ENCODE data around the gene MPL. TPM values are rescaled to one million over a fixed set of nuclear protein-coding genes. Genes with fewer than 3 reads are reported as not detected.

MPL gene
- polyA plus RNA-seq, 1 donor (not counting 4 experiments of a cell fraction or from before 2014, with no cell fraction given): not detected

GRCh38 chr1:43316738-43317520 is 20.7 kb upstream of the MPL start:
- H3K27ac ChIP-seq (ENCODE audit: control insufficient read depth, insufficient read depth, low read length): no peak overlapping the region
- H3K36me3 ChIP-seq (ENCODE audit: control insufficient read depth in 2 of 2, extremely low read depth in 1 of 2, insufficient read depth in 2 of 2, low read length in 2 of 2): no peaks in the 10 kb centered on the region
- no peaks in the 10 kb centered on the region for H3K27me3 ChIP-seq (ENCODE audit: control insufficient read depth, extremely low read depth, insufficient read depth, low read length)
- H3K4me1 ChIP-seq (ENCODE audit: control insufficient read depth, extremely low read depth, insufficient read depth, low read length): no peaks in the 10 kb centered on the region
- H3K9ac ChIP-seq (ENCODE audit: control insufficient read depth, extremely low read depth, insufficient read depth, low read length): no peak overlapping the region
- DNase-seq (ENCODE audit: low read depth, low spot score): no peak
- H3K4me2 ChIP-seq (ENCODE audit: control insufficient read depth, extremely low read depth, insufficient read depth, low read depth, low read length): no peak overlapping the region
- H3K9me3 ChIP-seq (ENCODE audit: control insufficient read depth, low read depth, low read length): no peaks in the 10 kb centered on the region
- H4K20me1 ChIP-seq (ENCODE audit: control insufficient read depth, extremely low read depth, insufficient read depth, low read length): no peaks in the 10 kb centered on the region
- H2AFZ ChIP-seq (ENCODE audit: control insufficient read depth, low read length): no peak overlapping the region
- no peak for FAIRE-seq
- H3K9me1 ChIP-seq (ENCODE audit: control insufficient read depth, extremely low read depth, insufficient read depth, low read length): no peaks in the 10 kb centered on the region
- no peak for TF ChIP-seq EZH2 (IDR thresholded peaks at IDR 0.05; ENCODE audit: low read length)
- TF ChIP-seq CTCF (optimal IDR thresholded peaks at IDR 0.05 in 1 of 3, IDR thresholded peaks at IDR 0.05 in 1 of 3, conservative IDR thresholded peaks at IDR 0.05 in 1 of 3; ENCODE audit: extremely low read depth in 1 of 3, insufficient read depth in 2 of 3, low read length in 3 of 3): peak in 1 of 3 experiments; percentile 14
- no peaks in the 10 kb centered on the region for H3K79me2 ChIP-seq (ENCODE audit: control insufficient read depth, insufficient read depth, low read length)
- dilution Hi-C loops (cut with MboI; ENCODE audit: extremely low pct_ligation_motif_present, low sequenced_read_pairs): no loop called here
- H3K4me3 ChIP-seq (ENCODE audit: control insufficient read depth in 2 of 3, extremely low read depth in 1 of 3, insufficient read depth in 2 of 3, low read depth in 1 of 3, low read length in 3 of 3): no peak overlapping the region

- no peaks in the 10 kb centered on the region for H3K27me3 ChIP-seq (ENCODE audit: control insufficient read depth, extremely low read depth, insufficient read depth, low read length)
- no peak overlapping the region for H3K27ac ChIP-seq (ENCODE audit: control insufficient read depth, insufficient read depth, low read length)
- H3K4me3 ChIP-seq (ENCODE audit: control insufficient read depth in 2 of 3, extremely low read depth in 1 of 3, insufficient read depth in 2 of 3, low read depth in 1 of 3, low read length in 3 of 3): no peak overlapping the region
- TF ChIP-seq CTCF (optimal IDR thresholded peaks at IDR 0.05 in 1 of 3, IDR thresholded peaks at IDR 0.05 in 1 of 3, conservative IDR thresholded peaks at IDR 0.05 in 1 of 3; ENCODE audit: extremely low read depth in 1 of 3, insufficient read depth in 2 of 3, low read length in 3 of 3) (no peak), EZH2 (IDR thresholded peaks at IDR 0.05; ENCODE audit: low read length) (no peak)
- no peaks in the 10 kb centered on the region for H3K9me1 ChIP-seq (ENCODE audit: control insufficient read depth, extremely low read depth, insufficient read depth, low read length)
- H3K79me2 ChIP-seq (ENCODE audit: control insufficient read depth, insufficient read depth, low read length): no peaks in the 10 kb centered on the region
- FAIRE-seq (no peak), DNase-seq (ENCODE audit: low read depth, low spot score) (no peak)
- H3K9ac ChIP-seq (ENCODE audit: control insufficient read depth, extremely low read depth, insufficient read depth, low read length): no peak overlapping the region
- dilution Hi-C loops (cut with MboI; ENCODE audit: extremely low pct_ligation_motif_present, low sequenced_read_pairs): no loop called here
- no peaks in the 10 kb centered on the region for H4K20me1 ChIP-seq (ENCODE audit: control insufficient read depth, extremely low read depth, insufficient read depth, low read length)
- no peaks in the 10 kb centered on the region for H3K36me3 ChIP-seq (ENCODE audit: control insufficient read depth in 2 of 2, extremely low read depth in 1 of 2, insufficient read depth in 2 of 2, low read length in 2 of 2)
- H3K4me2 ChIP-seq (ENCODE audit: control insufficient read depth, extremely low read depth, insufficient read depth, low read depth, low read length): no peak overlapping the region
- H3K4me1 ChIP-seq (ENCODE audit: control insufficient read depth, extremely low read depth, insufficient read depth, low read length): no peaks in the 10 kb centered on the region
- H2AFZ ChIP-seq (ENCODE audit: control insufficient read depth, low read length): no peak overlapping the region
- H3K9me3 ChIP-seq (ENCODE audit: control insufficient read depth, low read depth, low read length): no peaks in the 10 kb centered on the region
Observed at GRCh38 chr1:43317817-43318471, 19.7 kb upstream of the MPL start.

All from keratinocyte (primary cell).